Mucosa of rectum (tissue), 2 donors: ENCODE results near the gene MOK.
A peak's percentile ranks its signal among the peaks of the same experiment; 100 is the strongest.

Experiments used
- H3K27ac ChIP-seq, 2 donors: one replicate each; pipeline ENCODE4 v1.7.0; 2013; ENCODE audit warnings: inconsistent platforms in 2 of 2, low read depth in 2 of 2, low read length in 2 of 2
- H3K27me3 ChIP-seq, 2 donors: one replicate each; pipeline ENCODE4 v1.7.0; 2013; ENCODE audit warnings: low read length in 2 of 2; ENCODE audit not compliant: control insufficient read depth in 2 of 2, insufficient read depth in 2 of 2
- H3K36me3 ChIP-seq, 2 donors: one replicate each; pipeline ENCODE4 v1.7.0; 2013; ENCODE audit warnings: low read length in 2 of 2; ENCODE audit not compliant: control insufficient read depth in 2 of 2, insufficient read depth in 2 of 2
- H3K4me1 ChIP-seq, 2 donors: one replicate each; pipeline ENCODE4 v1.7.0; 2013; ENCODE audit warnings: low read length in 2 of 2, mild to moderate bottlenecking in 1 of 2; ENCODE audit not compliant: control insufficient read depth in 2 of 2, insufficient read depth in 2 of 2
- H3K4me3 ChIP-seq, 2 donors: one replicate each; pipeline ENCODE4 v1.7.0; 2013; ENCODE audit warnings: low read length in 2 of 2
- H3K9ac ChIP-seq, 2 donors: one replicate each; pipeline ENCODE4 v1.7.0; 2013; ENCODE audit warnings: low read length in 2 of 2, low read depth in 1 of 2, mild to moderate bottlenecking in 1 of 2
- H3K9me3 ChIP-seq, 2 donors: one replicate each; pipeline ENCODE4 v1.7.0; 2013; ENCODE audit warnings: low read length in 2 of 2; ENCODE audit not compliant: control insufficient read depth in 2 of 2
- donor health status: healthy.
- donor health status: Normal muscosa, but diverticular disease.

MOK gene

DNA sequence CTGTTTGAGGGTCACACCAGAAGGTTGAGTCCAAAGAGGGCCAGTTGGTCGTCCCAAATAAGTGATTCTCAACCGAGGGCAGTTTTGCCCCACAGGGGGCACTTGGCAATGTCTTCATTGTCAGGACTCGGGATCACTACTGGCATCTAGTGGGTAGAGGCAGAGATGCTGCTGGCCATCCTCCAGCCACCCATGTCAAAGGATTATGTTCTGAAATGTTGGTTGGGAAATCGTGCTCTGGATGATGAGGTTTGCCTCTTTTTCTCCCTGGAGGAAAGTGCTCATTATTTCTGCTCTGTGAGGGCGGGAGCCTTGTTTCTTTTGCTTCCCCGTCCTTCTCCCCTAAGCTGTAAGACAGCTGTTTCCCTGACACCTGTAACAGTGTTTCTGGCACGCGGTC lies 18.1 kb upstream of the MOK start:
- Histone ChIP-seq H3K9ac (no peak overlapping the region), H3K4me3 (no peak overlapping the region), H3K36me3 (peaks cover 0 to 4% of the 10 kb centered on the region in 2 donors), H3K27ac (no peak overlapping the region), H3K4me1 (peaks cover 15 to 18% of the 10 kb centered on the region in 2 donors), H3K9me3 (no peaks in the 10 kb centered on the region), H3K27me3 (no peaks in the 10 kb centered on the region)

DNA sequence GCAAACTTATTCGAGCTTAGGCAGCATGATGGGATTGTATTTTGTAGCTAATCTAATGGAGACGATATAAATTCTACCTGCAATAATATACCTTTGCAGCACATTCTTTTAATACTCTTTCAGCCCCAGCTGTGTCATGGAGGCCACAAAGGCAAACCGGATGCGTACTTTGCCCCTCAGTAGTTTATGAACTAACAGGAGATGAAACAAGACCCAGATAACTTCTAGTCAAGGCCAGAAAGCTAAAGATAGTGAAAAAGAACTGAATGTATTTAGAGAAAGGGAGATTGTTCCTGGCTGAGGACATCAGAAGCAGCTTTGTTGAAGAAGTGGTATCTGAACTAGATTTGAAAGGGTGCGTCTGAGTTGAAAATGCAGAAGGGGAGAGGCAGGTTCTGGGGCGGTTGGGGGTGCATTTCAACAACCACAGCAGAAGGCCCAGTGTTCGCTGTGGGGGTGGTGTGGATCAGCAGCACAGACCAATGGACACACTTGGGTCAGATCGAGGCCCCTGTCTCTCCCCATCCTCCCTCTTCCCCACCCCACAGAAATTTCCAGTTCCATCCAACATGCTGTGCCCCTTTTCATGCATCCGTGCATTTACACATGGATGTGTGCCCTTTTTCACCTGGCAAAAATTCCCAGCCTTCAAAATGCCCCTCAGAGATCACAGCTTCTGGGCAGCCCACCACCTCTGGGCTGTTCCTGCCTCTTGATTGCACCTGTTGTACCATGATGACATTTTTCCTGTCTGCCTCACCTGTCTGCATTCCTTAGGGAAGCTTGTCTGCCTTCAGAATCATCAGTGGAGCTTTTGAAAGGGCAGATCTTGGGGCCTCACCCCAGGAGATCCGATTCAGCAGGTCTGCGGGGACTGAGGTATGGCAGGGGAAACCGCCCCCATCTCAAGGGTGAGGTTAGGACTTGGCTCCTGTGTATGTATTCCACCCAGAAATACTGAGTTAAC lies 16.8 kb upstream of the MOK start:
- peaks cover 0 to 4% of the 10 kb centered on the region in 2 donors for H3K36me3 ChIP-seq
- no peaks in the 10 kb centered on the region for H3K9me3 ChIP-seq
- no peak overlapping the region for H3K4me3 ChIP-seq
- no peaks in the 10 kb centered on the region for H3K27me3 ChIP-seq
- no peak overlapping the region for H3K27ac ChIP-seq
- no peak overlapping the region for H3K9ac ChIP-seq
- H3K4me1 ChIP-seq: peaks cover 22 to 25% of the 10 kb centered on the region in 2 donors

DNA sequence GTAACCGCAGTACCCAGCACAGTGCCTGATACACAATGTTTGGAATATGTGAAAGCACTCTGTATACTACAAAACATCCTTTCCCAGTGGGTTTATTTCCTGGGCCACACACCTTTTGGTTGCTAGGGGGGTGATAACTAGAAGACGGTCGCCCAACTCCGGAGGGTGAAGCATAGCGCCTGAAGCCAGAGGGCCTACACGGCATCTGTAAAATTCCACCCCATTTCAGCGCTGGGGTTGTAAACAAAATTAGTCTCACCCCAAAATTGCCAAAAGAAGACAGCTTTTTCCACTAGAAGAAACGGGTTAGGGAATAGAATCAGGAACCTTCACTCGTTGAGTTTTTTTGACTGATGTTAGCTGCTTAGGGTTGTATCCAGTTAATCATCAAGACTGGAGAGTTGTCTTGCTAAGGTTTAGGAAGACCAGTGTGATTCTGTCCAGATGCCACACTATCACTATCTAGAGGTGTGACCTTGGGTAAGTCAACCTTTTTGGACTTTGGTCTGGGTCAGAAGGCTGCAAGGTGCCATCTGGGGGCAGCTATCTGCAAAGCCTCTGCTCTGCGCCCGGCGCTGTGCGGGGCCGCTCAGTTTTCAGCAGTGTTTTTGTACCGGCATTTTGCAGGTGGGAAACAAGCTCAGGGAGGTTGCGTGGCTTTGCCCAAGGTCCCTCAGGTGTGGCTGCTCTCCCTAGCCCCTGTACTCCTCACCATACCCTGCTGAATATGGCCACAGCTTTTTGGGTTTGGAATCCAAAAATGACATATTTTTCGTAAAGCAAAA lies 15.9 kb upstream of the MOK start:
- Histone ChIP-seq H3K9me3 (no peaks in the 10 kb centered on the region), H3K9ac (peak overlapping the region in 1 of 2 donors; percentile 94), H3K27me3 (no peaks in the 10 kb centered on the region), H3K27ac (peak overlapping the region in 1 of 2 donors; percentile 85), H3K4me3 (peak overlapping the region; percentile 85 to 95), H3K4me1 (peaks cover 25 to 30% of the 10 kb centered on the region in 2 donors), H3K36me3 (no peaks in the 10 kb centered on the region)

GRCh38 chr14:102320033-102320660 lies 15.2 kb upstream of the MOK start:
- Histone ChIP-seq H3K27ac (peak overlapping the region; percentile 85), H3K9ac (peak overlapping the region; percentile 84 to 94), H3K27me3 (no peaks in the 10 kb centered on the region), H3K4me1 (peaks cover 25 to 30% of the 10 kb centered on the region in 2 donors), H3K36me3 (no peaks in the 10 kb centered on the region), H3K4me3 (peak overlapping the region; percentile 85 to 95), H3K9me3 (no peaks in the 10 kb centered on the region)

- H3K4me1 ChIP-seq: peaks cover 28 to 30% of the 10 kb centered on the region in 2 donors
Observed at GRCh38 chr14:102319351-102320032, 14.5 kb upstream of the MOK start, which contains the start of gene ZNF839. ZNF839 (plus strand) TSS chr14:102319746; CDS start chr14:102319766, 20 bp downstream.

DNA sequence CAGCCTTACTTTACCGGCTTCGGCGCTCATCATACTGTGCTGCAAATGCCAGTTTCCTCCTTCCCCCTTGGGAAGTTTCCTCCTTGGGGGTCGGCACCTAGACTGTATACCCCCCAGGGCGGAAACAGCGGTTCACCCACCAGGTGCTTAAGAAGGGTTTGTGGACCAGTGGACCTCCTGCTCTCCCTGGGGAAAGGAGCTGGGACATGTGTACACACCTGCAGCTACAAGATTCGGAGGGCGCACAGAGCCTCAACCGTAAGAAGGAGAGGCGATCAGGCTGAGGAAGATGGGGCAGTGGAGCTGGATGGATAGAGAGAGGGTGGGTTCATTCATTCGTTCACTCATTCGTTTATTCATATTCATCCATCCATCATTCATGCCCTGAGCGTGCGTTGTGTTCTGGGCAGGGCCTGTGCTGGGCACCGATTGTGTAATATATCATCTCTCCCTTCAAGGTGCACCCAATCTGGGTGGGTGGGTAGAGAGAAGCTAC lies 13.9 kb upstream of the MOK start:
- Histone ChIP-seq H3K9me3 (no peaks in the 10 kb centered on the region), H3K9ac (peak overlapping the region; percentile 84 to 94), H3K4me3 (peak overlapping the region; percentile 85 to 95), H3K36me3 (no peaks in the 10 kb centered on the region), H3K4me1 (peaks cover 29 to 30% of the 10 kb centered on the region in 2 donors), H3K27me3 (no peaks in the 10 kb centered on the region), H3K27ac (peak overlapping the region; percentile 85)

More at GRCh38 chr14:102319351-102320032, 14.5 kb upstream of the MOK start, which contains the start of gene ZNF839:
- H3K9ac ChIP-seq: peak within 1 kb of the TSS; percentile 84 to 94
- no peaks in the 10 kb centered on the region for H3K36me3 ChIP-seq
- no peaks in the 10 kb centered on the region for H3K27me3 ChIP-seq
- peak within 1 kb of the TSS; percentile 85 for H3K27ac ChIP-seq
- no peaks in the 10 kb centered on the region for H3K9me3 ChIP-seq
- peak within 1 kb of the TSS; percentile 85 to 95 for H3K4me3 ChIP-seq

- Histone ChIP-seq H3K4me3 (peak overlapping the region; percentile 80 to 89), H3K27me3 (no peaks in the 10 kb centered on the region), H3K9ac (peak overlapping the region; percentile 72 to 87), H3K4me1 (peaks cover 30 to 34% of the 10 kb centered on the region in 2 donors), H3K27ac (peak overlapping the region; percentile 86 to 89), H3K9me3 (no peaks in the 10 kb centered on the region), H3K36me3 (no peaks in the 10 kb centered on the region)
Observed at GRCh38 chr14:102317564-102318248, 12.7 kb upstream of the MOK start.

DNA sequence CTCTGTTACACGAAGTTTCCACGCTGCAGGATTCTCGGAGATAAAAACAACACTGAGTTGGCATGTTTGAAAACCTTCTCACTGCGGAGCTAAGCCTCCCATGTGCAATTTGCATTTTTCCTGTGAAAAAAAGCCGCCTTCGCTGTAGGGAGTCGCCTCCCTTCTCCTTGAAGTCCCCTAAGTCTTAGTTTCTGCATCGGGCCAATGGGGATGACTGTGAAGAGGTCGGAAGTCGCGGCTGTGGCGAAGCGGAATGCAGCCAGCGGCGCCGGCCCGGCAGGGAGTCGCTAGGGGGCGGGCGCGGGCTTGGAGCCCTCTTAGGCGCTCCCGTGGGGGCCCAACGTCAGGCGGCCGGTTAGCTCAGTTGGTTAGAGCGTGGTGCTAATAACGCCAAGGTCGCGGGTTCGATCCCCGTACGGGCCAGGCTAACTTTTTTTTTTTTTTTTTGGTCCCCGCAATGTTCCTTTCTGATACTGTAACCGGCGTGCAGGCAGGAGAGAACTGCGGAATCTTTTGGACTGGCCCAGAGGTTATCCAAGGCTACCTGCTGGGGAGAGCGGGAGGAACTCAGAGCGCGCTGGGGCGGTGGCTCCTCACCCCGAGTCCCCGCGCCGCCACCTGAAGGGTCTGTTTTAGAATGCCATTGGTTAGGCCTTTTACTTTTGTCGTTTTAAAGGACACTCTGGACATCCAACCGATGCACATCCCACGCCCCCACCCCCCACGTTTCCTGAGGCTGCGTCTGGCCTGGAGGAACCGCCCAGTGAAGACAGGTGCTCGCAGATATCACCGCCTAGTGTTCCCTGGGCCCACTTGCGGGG lies 12.0 kb upstream of the MOK start:
- Histone ChIP-seq H3K4me1 (peaks cover 30 to 34% of the 10 kb centered on the region in 2 donors), H3K27ac (peak overlapping the region; percentile 86 to 89), H3K9me3 (no peaks in the 10 kb centered on the region), H3K36me3 (no peaks in the 10 kb centered on the region), H3K9ac (peak overlapping the region; percentile 72 to 87), H3K27me3 (no peaks in the 10 kb centered on the region), H3K4me3 (peak overlapping the region; percentile 80 to 89)
